B cell (primary cell): ENCODE measurements around the gene PITPNM3. TPM values are rescaled to one million over a fixed set of nuclear protein-coding genes. Genes with fewer than 3 reads are reported as not detected.

Experiments
- ATAC-seq: fragments of 200-7000 bp; cut with Tn5 transposase; one replicate; pipeline ENCODE4 v1.10.0; 2021; ENCODE audit warnings: low read depth, mild to moderate bottlenecking, moderate number of reproducible peaks, moderate library complexity
- CTCF ChIA-PET: fragments of 350-600 bp; sonication (Branson Sonifier 250); formaldehyde crosslinking; loops from one replicate; lab custom pipeline; 2021; ENCODE audit warnings: antibody characterized with exemption, inconsistent platforms; lab: Charles Lee
- POLR2A ChIA-PET: fragments of 350-600 bp; sonication (Branson Sonifier 250); formaldehyde crosslinking; loops from one replicate; lab custom pipeline; 2021; ENCODE audit warnings: antibody characterized with exemption; lab: Charles Lee
- DNase-seq: peaks from one replicate; pipeline ENCODE4 v3.0.0; 2013
- H2AFZ ChIP-seq: 2 replicates; pipeline ENCODE4 v1.6.1; 2012; ENCODE audit warnings: mild to moderate bottlenecking, low read depth, low read length; ENCODE audit not compliant: insufficient read depth, poor library complexity, severe bottlenecking
- H3K27ac ChIP-seq, 2 donors: 1 replicate in 1 of 2; 2 replicates in 1 of 2; pipeline ENCODE4 v1.5.1; 2012 to 2013; ENCODE audit warnings: low read length in 2 of 2, mild to moderate bottlenecking in 2 of 2, moderate library complexity in 1 of 2
- H3K27me3 ChIP-seq, 4 experiments: fragments of 200-600 bp in 1 of 4; sonication (generic) in 1 of 4; replicated peaks in 1 of 4; 1 replicate in 2 of 4; 2 replicates in 2 of 4; pipeline versions ENCODE4 v1.6.1 to v1.7.0; 2013 to 2016; ENCODE audit warnings: low read length in 3 of 4, mild to moderate bottlenecking in 2 of 4, mixed read lengths in 1 of 4, moderate library complexity in 1 of 4; ENCODE audit not compliant: insufficient read depth in 4 of 4, control insufficient read depth in 3 of 4; ENCODE audit errors: control extremely low read depth in 1 of 4
- H3K36me3 ChIP-seq, 2 experiments: replicated peaks in 1 of 2; 1 replicate in 1 of 2; 2 replicates in 1 of 2; pipeline versions ENCODE4 v1.6.1 to v1.7.1; 2013; ENCODE audit warnings: low read length in 1 of 2; ENCODE audit not compliant: insufficient read depth in 2 of 2, control insufficient read depth in 1 of 2; ENCODE audit errors: control extremely low read depth in 1 of 2, extremely low read depth in 1 of 2
- H3K4me1 ChIP-seq, 2 donors: fragments of 200-600 bp in 1 of 2; sonication (generic) in 1 of 2; 1 replicate in 1 of 2; 2 replicates in 1 of 2; pipeline versions ENCODE4 v1.5.1 to v1.6.1; 2013 to 2017; ENCODE audit warnings: low read length in 2 of 2; ENCODE audit not compliant: control insufficient read depth in 2 of 2, insufficient read depth in 2 of 2
- H3K4me2 ChIP-seq: replicated peaks from 2 replicates; pipeline ENCODE3; 2012; ENCODE audit warnings: mild to moderate bottlenecking, low read depth, low read length; ENCODE audit not compliant: poor library complexity, severe bottlenecking
- H3K4me3 ChIP-seq, 5 experiments: fragments of 200-600 bp in 1 of 5; sonication (generic) in 1 of 5; 1 replicate in 3 of 5; 2 replicates in 2 of 5; pipeline versions ENCODE4 v1.5.1 to v1.7.0; 2011 to 2016; ENCODE audit warnings: low read length in 4 of 5, mild to moderate bottlenecking in 4 of 5, low read depth in 2 of 5, control low read depth in 1 of 5, moderate library complexity in 1 of 5; ENCODE audit not compliant: insufficient read depth in 1 of 5; ENCODE audit errors: control extremely low read depth in 1 of 5, extremely low read depth in 1 of 5
- H3K79me2 ChIP-seq: fragments of 200-600 bp; sonication (generic); one replicate; pipeline ENCODE4 v1.6.0; 2016; ENCODE audit warnings: low read length; ENCODE audit not compliant: control insufficient read depth, insufficient read depth
- H3K9ac ChIP-seq: fragments of 200-600 bp; sonication (generic); 2 replicates; pipeline ENCODE4 v1.6.1; 2017; ENCODE audit warnings: mild to moderate bottlenecking, low read length, moderate library complexity
- H3K9me3 ChIP-seq, 3 donors: one replicate each; pipeline versions ENCODE4 v1.6.1 to v1.7.1; 2013; ENCODE audit warnings: low read length in 2 of 3; ENCODE audit not compliant: control insufficient read depth in 2 of 3, insufficient read depth in 1 of 3; ENCODE audit errors: control extremely low read depth in 1 of 3
- H4K20me1 ChIP-seq: 2 replicates; pipeline ENCODE4 v1.6.0; 2012; ENCODE audit warnings: mild to moderate bottlenecking, low read length; ENCODE audit not compliant: insufficient read depth, control insufficient read depth, poor library complexity, severe bottlenecking
- H3K27ac Mint-ChIP-seq: one replicate; pipeline ENCODE4 v1.8.0; 2021; ENCODE audit warnings: mixed read lengths
- H3K27me3 Mint-ChIP-seq: one replicate; pipeline ENCODE4 v1.8.0; 2021; ENCODE audit warnings: mixed read lengths
- H3K4me1 Mint-ChIP-seq: one replicate; pipeline ENCODE4 v1.8.0; 2021; ENCODE audit warnings: mixed read lengths
- H3K4me3 Mint-ChIP-seq: one replicate; pipeline ENCODE4 v1.8.0; 2021; ENCODE audit warnings: mixed read lengths
- H3K9me3 Mint-ChIP-seq: one replicate; pipeline ENCODE4 v1.8.0; 2022; ENCODE audit warnings: mixed read lengths; ENCODE audit not compliant: insufficient read depth
- EZH2 ChIP-seq: IDR thresholded peaks from 2 replicates; pipeline ENCODE4 v1.6.1; 2012; ENCODE audit warnings: borderline replicate concordance, low read depth, mild to moderate bottlenecking, moderate library complexity, low read length; ENCODE audit not compliant: insufficient read depth, poor library complexity, severe bottlenecking
- WGBS: methylation state at CpG from one replicate; pipeline ENCODE4 v1.1.5; 2013; ENCODE audit warnings: missing lambda C conversion rate; ENCODE audit not compliant: insufficient coverage; 5-methylcytosine and 5-hydroxymethylcytosine counted together
- intact Hi-C: fragments of 100-400 bp; cut with micrococcal nuclease; formaldehyde crosslinking; loops from one replicate; pipeline ENCODE4 v1.10.0; 2022
- polyA plus RNA-seq: library from polyadenylated mRNA; depleted of rRNA; stranded (reverse); fragments of >200 nt; gene quantifications from 2 replicates; pipeline ENCODE4 v1.2.3, GENCODE V29; 2012
- total RNA-seq, 2 donors: library from RNA; stranded (reverse); fragments of 120-200 nt in 1 of 2; gene quantifications; 1 replicate in 1 of 2; 2 replicates in 1 of 2; pipeline versions ENCODE4 v1.2.3 to v1.2.4, GENCODE V29; 2013 to 2022
- TF ChIP-seq, protein P1 (sequence below): fragments of 200-600 bp; IDR thresholded peaks from one replicate; pipeline ENCODE4 v1.8.0; 2022; ENCODE audit warnings: antibody characterized with exemption, mild to moderate bottlenecking

Gene PITPNM3
- total and polyA plus RNA-seq, 2 donors (not counting 1 experiment from before 2014, with no cell fraction given) = 0.31 to 0.49 TPM

DNA sequence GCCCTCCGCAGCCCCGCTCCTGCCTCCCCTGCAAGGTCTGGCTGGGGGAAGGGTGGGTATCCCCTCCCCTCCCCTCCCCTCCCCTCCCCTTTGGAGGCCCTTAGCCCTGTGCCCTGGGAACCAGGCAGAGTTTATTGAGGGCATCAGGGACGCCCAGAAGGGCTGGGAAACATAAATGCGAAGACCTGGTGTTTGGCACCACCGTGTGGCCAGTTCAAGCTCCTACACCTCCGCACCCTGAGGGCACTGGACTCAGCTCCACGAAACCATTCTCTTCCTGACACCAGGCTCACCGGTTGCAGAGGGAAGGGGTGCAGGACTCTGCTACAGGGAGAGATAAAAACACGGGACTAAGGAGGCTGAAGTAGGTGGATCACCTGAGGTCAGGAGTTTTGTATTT is 120.4 kb downstream of the PITPNM3 start:
- Mint-ChIP-seq H3K9me3 (no peaks in the 10 kb centered on the region), H3K27ac (peak overlapping the region; percentile 64), H3K27me3 (peaks cover 36% of the 10 kb centered on the region), H3K4me1 (peaks cover 2% of the 10 kb centered on the region), H3K4me3 (no peak overlapping the region)
- Histone ChIP-seq H3K9ac (no peak overlapping the region), H2AFZ (peak overlapping the region; percentile 8), H3K27ac (no peak overlapping the region), H3K4me2 (no peak overlapping the region), H3K36me3 (no peaks in the 10 kb centered on the region), H3K4me3 (no peak overlapping the region), H3K79me2 (no peaks in the 10 kb centered on the region), H4K20me1 (no peaks in the 10 kb centered on the region), H3K27me3 (peaks cover 0 to 15% (median 6%) of the 10 kb centered on the region in 4 experiments), H3K9me3 (peaks cover 1 to 8% (median 2%) of the 10 kb centered on the region in 3 donors), H3K4me1 (no peaks in the 10 kb centered on the region)
- intact Hi-C loops = loop anchor here (1.0 to 5.0 kb wide), 3 partner anchors 729 to 849 kb away; no protein-coding TSS in a partner anchor
- WGBS = 0% methylated on average over 4 of the region's 9 CpGs
- no peak for TF ChIP-seq EZH2
- TF ChIP-seq, protein P1, sequence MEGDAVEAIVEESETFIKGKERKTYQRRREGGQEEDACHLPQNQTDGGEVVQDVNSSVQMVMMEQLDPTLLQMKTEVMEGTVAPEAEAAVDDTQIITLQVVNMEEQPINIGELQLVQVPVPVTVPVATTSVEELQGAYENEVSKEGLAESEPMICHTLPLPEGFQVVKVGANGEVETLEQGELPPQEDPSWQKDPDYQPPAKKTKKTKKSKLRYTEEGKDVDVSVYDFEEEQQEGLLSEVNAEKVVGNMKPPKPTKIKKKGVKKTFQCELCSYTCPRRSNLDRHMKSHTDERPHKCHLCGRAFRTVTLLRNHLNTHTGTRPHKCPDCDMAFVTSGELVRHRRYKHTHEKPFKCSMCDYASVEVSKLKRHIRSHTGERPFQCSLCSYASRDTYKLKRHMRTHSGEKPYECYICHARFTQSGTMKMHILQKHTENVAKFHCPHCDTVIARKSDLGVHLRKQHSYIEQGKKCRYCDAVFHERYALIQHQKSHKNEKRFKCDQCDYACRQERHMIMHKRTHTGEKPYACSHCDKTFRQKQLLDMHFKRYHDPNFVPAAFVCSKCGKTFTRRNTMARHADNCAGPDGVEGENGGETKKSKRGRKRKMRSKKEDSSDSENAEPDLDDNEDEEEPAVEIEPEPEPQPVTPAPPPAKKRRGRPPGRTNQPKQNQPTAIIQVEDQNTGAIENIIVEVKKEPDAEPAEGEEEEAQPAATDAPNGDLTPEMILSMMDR = peak; percentile 84
- POLR2A ChIA-PET = interaction anchor here (1.0 kb wide), 1 partner anchor 848 kb away, joined by 3 read pairs; no protein-coding TSS in a partner anchor
- peak; percentile 86 for ATAC-seq
- CTCF ChIA-PET = interaction anchor here (0.6 to 2.9 kb wide), 20 partner anchors 9 to 1881 kb away, joined by 3 to 20 read pairs (median 4); partner anchors contain the start of genes NLRP1 and PIMREG
- peak; percentile 74 for DNase-seq

DNA sequence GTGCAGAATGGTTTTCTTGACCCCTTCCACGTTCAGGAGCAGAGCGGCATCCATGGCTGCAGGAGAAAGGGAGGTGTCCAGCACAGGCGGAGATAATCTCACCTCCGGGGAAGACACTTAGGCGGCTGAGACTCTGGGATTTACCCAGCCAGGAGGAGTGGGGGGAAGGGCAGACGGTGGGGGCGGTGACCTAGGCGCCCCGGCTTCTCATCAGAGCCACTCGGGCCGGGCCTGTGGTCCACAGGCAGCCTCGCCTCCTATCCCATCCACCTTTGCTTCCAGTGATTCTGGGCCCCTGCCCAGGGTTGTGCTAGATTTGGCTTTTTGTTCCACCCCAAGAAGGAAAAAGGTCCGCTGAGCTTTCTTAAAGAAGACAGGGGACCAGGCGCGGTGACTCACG is 121.3 kb downstream of the PITPNM3 start, which contains the start of gene AIPL1:
Gene AIPL1 (minus strand): TSS at position 71 of the 400 bp plus-strand sequence. CDS start 17 bp downstream, at position 54.
- no peaks in the 10 kb centered on the region for H4K20me1 ChIP-seq
- H3K36me3 ChIP-seq = no peaks in the 10 kb centered on the region
- no peak within 1 kb of the TSS for H3K27ac ChIP-seq
- DNase-seq = no peak
- H3K4me3 Mint-ChIP-seq = no peak within 1 kb of the TSS
- no peaks in the 10 kb centered on the region for H3K4me1 ChIP-seq
- H3K27ac Mint-ChIP-seq = no peak within 1 kb of the TSS
- ATAC-seq = no peak
- intact Hi-C loops = loop anchor here (5.0 kb wide), 1 partner anchor 728 kb away; no protein-coding TSS in a partner anchor
- H3K9ac ChIP-seq = no peak within 1 kb of the TSS
- peak within 1 kb of the TSS; percentile 8 for H2AFZ ChIP-seq
- WGBS = 94% methylated on average over 16 of the region's 16 CpGs
- H3K4me1 Mint-ChIP-seq = peaks cover 2% of the 10 kb centered on the region
- no peak within 1 kb of the TSS for H3K4me2 ChIP-seq
- peaks cover 0 to 13% (median 6%) of the 10 kb centered on the region in 4 experiments for H3K27me3 ChIP-seq
- ChIA-PET POLR2A (no interaction called here), CTCF (interaction anchor here (1.1 to 2.9 kb wide), 11 partner anchors 8 to 850 kb away, joined by 3 to 20 read pairs (median 9); partner anchors contain the start of genes NLRP1 and PIMREG)
- H3K9me3 ChIP-seq = peaks cover 4 to 15% (median 6%) of the 10 kb centered on the region in 3 donors
- no peaks in the 10 kb centered on the region for H3K79me2 ChIP-seq
- peaks cover 3% of the 10 kb centered on the region for H3K9me3 Mint-ChIP-seq
- H3K27me3 Mint-ChIP-seq = peaks cover 29% of the 10 kb centered on the region
- TF ChIP-seq EZH2 = no peak
- TF ChIP-seq, protein P1 = no peak
- no peak within 1 kb of the TSS for H3K4me3 ChIP-seq
